Hypothalamus (tissue), 51 donors: ENCODE results near the gene ELMO1.
A peak's percentile ranks its signal among the peaks of the same experiment; 100 is the strongest.

Experiments used
- DNase-seq, 51 donors: peaks; one replicate each; lab custom pipeline; 2025; lab: John Stamatoyannopoulos, UW

Gene ELMO1

GRCh38 chr7:36969376-36969775 is 479.3 kb downstream of the ELMO1 start:
- DNase-seq, result no peak

- peak in 30 of 51 donors; percentile 6 to 72 (median 28) for DNase-seq
Measured at GRCh38 chr7:36967387-36967786, 481.3 kb downstream of the ELMO1 start.

GRCh38 chr7:36966636-36967035 is 482.0 kb downstream of the ELMO1 start:
- DNase-seq, result no peak

- DNase-seq, result no peak
Measured at GRCh38 chr7:36966039-36966438, 482.6 kb downstream of the ELMO1 start.

GRCh38 chr7:36965625-36966024 is 483.0 kb downstream of the ELMO1 start:
- DNase-seq, result no peak

GRCh38 chr7:36964297-36964696 is 484.4 kb downstream of the ELMO1 start:
- no peak for DNase-seq

- no peak for DNase-seq
Measured at GRCh38 chr7:36962367-36962766, 486.3 kb downstream of the ELMO1 start.

GRCh38 chr7:36961693-36962092 is 487.0 kb downstream of the ELMO1 start:
- DNase-seq, result no peak

- DNase-seq, result no peak
Measured at GRCh38 chr7:36961097-36961496, 487.6 kb downstream of the ELMO1 start.

GRCh38 chr7:36960105-36960504 is 488.6 kb downstream of the ELMO1 start:
- no peak for DNase-seq

GRCh38 chr7:36958111-36958733 is 490.4 kb downstream of the ELMO1 start:
- DNase-seq, result no peak

- DNase-seq, result no peak
Measured at GRCh38 chr7:36957620-36958019, 491.0 kb downstream of the ELMO1 start.

- no peak for DNase-seq
Measured at GRCh38 chr7:36956814-36957213, 491.9 kb downstream of the ELMO1 start.

GRCh38 chr7:36955456-36956129 is 493.1 kb downstream of the ELMO1 start:
- no peak for DNase-seq

GRCh38 chr7:36951257-36951697 is 497.4 kb downstream of the ELMO1 start:
- DNase-seq, result no peak

GRCh38 chr7:36949711-36950600 is 498.7 kb downstream of the ELMO1 start:
- DNase-seq, result peak in 3 of 51 donors; percentile 13 to 33 (median 29)

- no peak for DNase-seq
Measured at GRCh38 chr7:36946401-36946739, 502.3 kb downstream of the ELMO1 start.

GRCh38 chr7:36945612-36946400 is 502.9 kb downstream of the ELMO1 start:
- DNase-seq, result no peak

GRCh38 chr7:36944838-36945237 is 503.8 kb downstream of the ELMO1 start:
- no peak for DNase-seq

- DNase-seq, result no peak
Measured at GRCh38 chr7:36943591-36944435, 504.9 kb downstream of the ELMO1 start.
